ENCODE data around the gene PNPLA2.

The PNPLA2 gene

GRCh38 chr11:786235-787083, 32.3 kb upstream of the PNPLA2 start:
- DNase-seq = no peak

DNA sequence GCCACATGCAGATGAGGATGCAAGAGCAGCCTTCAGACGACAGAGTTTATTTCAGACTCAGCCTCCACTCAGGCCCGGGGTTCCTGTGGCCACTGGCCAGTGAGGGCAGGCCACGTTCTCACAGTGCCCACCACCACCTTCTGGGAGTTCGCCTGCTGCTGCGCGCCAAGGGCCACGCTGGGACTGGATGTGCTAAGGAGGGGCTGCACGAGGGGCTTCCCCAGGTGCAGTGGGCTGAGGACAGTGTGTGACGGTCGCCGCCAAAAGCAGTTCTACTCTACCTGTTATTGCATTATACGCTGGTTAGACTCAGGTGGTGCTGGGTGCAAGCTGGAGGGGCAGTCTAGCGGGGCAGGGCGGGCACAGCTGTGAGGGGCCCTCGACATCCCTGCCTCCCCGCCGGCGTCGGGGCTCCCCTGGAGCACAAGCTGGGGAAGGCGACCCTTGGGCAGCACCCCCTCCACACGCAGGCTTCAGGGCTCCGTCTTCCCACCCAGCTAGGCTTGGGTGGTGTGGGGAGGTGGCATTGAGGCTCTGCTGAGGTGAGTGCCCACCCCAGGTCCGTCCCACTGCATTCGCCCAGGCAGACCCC, 31.5 kb upstream of the PNPLA2 start:
- no peak for DNase-seq

DNA sequence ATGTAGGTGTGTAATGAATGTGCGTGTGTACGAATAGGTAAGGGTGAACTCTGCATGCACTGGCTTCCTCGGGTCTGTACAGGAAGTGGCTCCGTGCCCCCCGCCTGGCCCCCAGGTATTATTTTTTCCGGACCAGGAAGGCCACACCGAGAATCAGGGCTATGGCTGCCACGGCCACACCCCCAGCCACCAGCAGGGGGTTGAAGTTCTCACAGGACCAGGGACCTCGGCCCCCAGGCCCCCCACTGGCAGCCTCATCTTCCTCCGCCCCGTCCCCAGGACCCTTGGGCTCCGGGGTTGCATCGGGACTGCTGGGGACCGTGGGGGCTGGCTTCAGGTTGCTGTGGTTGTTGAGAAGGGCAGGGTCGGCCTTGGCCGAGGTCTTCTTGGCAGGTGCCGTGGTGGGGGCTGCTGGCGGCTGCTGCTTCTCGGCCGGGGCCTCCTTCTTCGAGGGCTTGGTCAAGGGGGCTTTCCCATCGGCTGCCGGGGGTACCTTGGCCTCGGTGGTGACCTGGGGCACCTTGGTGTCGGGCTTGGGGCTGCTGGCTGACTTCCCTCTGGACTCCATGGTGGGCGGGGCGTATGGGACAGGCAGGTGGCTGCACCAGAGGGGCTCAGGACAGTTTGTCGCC, 30.6 kb upstream of the PNPLA2 start:
- DNase-seq = no peak

- no peak for DNase-seq
Measured at GRCh38 chr11:788953-789940, 29.5 kb upstream of the PNPLA2 start.

GRCh38 chr11:789943-790342, 28.8 kb upstream of the PNPLA2 start, which contains the start of gene CEND1:
Gene CEND1, minus strand, starts transcription at chr11:790090. Its CDS starts 1,514 bp downstream, at chr11:788576.
- peak; percentile 52 for DNase-seq

- no peak for DNase-seq
Measured at GRCh38 chr11:790721-791564, 27.8 kb upstream of the PNPLA2 start.

DNA sequence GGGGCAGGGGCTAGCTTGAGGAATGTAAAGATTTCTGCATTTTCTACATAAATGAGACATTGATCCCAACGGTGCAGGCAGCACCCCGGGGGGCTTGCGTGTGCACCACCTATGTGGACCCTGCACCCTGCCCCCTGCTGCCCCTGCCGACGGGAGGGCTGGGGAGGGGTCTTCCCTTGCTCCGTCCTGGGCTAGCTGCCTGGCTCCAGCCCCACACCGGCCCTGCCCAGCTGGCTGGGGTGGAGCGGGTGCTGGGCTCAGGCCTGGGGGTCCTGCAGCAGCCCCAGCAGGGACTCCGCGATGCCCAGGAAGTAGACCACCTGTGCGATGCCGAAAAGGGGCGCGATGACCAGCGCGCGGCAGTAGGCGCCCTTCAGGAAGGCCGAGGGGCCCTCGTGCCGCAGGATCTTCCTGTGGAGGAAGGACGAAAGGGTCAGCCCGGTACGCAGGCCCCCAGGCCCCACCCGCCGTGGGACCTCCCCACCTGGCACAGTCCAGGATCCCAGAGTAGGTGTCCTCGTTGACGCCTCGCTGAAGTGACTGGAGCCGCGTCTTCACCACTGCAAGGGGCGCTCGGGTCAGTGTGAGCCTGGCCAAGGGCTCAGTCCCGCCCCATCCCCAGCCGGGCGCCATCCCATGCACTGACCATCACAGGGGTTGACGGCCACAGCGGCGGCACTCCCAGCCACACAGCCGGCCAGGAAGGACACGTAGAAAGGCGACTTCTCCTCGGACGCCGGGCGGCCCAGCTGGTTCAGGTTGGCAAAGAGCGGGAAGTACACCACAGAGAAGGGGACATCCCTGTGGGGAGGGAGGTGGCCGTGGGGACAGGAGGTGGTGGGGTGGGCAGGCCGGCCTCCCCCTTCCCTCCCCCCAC, 26.8 kb upstream of the PNPLA2 start:
- no peak for DNase-seq

GRCh38 chr11:792535-792821, 26.2 kb upstream of the PNPLA2 start:
- DNase-seq = no peak

DNA sequence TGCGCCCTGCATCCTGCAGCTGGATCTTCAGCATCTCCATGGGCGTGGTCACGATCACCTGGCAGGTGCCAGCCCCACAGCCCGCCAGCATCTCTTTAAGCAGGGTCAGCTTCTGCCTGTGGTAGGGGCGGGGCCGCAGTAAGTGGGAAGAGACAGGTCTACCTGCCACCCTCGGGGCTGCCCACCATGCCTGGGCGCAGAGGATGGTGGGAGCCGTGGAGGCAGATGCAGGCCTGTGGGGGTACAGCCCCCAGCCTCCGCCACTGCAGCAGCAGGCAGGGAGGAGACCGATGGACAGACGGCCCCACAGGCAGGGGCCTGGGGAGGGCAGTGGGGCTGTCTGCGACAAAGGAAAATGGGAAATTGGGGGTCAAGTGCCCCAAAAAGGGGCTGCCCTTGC, 25.8 kb upstream of the PNPLA2 start:
- DNase-seq = no peak

DNA sequence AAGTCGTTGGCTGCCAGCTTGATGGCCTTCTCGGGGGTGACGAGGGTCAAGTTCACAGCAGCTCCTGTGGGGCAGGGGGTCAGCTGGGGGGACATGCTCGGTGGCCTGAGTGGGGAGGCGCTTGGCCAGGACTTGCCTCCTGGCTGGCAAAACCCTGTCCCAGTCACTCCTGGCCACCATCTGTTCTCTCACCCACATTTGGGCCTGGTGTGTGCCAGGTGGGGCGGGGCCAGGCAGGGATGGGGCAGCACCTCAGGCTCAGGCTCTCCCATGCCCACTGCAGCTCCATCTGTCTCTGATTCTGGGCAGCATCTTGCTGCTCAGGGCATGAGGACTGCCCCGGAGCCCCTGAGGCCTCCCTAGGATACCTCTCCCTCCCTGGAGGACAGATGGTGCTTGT, 25.2 kb upstream of the PNPLA2 start:
- no peak for DNase-seq

DNA sequence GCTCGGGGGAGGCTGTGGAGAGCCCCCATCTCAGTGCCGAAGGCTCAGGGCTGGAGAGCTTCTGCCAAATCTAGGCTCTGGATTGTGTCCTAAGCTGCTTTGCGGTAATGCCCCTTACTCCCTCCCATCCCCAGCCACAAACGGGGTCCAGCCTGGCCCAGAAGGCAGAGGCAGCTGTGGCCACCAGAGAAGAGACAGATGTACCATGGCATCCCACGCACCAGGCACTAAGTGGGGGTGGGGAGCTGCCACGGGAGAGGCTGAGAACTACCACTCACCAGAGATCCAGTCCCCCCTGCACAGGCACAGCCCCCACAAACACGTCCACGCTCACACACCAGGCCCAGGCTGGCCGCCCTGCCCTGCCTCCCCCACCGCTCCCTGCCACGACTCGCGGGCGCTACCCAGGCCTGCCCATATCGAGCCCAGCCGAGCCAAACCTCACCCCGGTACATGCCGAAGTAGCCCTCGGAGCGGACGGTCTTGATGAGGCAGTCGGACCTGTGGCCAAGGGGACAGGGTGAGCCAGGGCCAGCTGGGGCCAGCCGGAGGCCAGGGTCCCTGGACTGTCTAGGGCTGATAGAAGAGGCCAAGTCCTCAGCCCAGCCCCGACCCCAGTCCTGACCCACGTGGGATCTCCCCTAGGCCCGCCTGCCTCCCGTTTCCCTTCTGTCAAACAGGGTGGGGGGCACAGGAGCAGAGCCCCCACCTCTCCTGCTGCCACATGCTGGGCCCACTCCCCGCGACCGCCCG, 24.5 kb upstream of the PNPLA2 start:
- no peak for DNase-seq

DNA sequence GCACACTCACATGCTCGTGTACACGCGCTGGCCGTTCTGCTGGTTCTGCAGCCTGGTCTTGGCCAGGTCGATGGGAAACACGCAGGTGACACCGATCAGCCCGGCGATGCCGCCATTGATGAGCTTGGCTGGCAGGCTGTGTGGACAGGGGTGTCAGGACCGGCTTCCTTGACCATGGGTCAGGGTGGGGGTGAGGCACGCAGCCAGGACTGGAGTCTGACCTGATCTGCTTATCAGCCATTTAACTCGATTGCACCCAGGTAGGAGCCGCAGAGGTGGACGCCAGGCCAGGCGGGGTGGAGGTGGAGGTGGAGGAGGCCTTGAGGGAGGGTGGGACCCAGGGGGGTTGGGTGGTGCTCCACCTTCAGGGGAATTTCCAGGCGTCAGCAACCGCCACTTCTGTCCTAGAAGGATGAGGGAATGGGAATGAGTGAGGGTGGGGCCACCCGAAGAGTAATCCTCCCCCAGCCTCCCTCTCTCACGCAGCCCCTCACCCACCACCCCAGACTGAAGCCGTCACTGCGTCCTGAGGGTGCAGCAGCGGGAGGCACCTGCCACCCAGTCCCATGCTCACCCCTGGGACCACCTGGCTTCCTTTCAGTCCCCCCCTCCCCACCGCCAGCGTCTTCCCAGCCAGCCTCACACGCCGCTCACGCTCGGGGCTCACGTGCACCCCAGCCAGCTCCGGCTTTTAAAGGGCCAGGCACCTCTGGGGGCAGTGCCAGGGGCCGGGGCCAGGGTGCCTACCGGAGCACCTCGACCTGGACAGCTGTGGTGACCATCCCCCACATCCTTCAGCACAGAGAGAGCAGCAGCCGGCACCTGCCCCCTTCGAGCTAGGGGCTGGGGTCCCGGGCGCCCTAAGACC, 23.7 kb upstream of the PNPLA2 start:
- no peak for DNase-seq

DNA sequence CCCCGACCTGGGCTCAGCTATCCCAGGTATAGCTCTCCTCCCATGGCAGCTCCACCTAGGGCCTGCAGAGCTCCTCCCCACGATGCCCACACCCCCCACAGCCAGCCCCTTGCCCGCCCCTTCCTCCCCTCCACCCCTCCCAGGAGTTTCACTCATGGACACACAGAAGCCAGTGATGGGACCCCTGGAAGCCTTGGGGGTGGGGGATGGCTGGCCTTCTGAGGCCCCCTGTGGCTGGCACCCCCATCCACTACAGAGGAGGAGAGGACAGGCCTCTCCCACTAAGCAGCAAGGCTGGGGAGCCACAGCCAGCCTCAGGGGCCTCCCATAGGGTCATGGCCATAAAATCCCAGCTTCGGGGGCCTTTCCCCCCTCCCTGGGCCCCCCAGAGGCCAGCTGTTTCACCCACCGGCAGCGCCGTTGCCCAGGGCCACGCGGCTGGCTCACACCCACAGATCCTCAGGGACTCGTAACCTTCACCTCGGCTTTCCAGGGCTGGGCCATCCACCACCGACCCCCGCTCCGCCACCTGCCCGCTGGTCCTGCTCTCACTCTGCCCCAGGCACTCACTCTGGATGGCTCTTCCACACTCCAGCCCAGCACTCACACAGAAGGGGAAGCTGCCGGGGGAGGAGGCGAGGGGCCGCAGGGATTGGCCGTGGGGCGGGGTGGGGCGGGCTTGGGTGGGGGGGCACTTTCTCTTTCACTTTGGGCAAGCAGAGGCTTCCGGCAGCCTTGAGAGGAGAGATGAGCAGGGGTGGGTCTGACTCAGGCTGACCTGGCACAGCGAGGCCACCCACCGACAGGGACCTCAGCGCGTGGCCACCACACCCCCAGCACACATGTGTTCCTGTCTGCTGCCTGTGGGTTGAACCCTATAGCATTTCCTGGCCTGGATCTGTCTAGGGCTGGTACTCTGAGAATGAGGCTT, 22.8 kb upstream of the PNPLA2 start:
- DNase-seq = peak; percentile 92

GRCh38 chr11:796565-797295, 22.0 kb upstream of the PNPLA2 start:
- DNase-seq = no peak

DNA sequence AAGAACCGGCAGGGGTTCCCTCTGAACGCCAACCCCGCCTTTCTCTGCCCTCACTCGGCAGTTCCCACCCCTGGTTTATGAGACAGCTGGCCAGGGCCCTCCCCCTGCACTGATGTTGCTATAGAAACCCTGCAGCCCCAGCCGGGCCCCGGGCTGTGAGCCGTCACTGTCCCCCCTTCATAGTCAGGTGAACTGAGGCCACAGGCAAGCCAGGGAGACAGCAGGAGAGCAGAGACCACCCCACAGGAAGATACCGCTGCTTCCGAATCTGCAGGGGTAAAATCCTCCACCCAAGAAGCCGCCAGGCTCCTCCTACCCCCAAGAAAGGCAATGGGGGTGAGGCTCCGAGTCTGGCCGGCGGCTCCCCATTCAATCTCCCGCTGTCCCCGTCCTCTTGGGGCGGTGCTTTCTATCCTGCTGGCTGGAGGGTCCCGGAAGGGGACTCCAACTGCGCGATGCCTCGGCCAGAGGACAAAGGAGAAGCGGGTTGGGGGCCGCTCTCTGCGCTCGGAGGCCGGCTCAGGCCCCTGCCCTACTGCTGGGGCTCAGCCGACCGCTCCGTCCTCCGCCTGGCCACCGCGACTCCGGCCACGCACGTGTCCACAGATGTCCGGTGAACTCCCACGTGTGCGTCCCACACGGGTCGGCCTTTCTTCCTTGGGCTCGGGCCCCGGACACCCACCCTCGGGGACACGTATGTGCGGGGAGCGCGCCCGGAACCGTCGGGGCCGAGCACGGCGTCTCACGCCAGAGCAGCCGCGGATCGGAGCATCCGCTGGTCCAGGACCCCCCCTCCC, 21.2 kb upstream of the PNPLA2 start:
- DNase-seq = peak; percentile 84

GRCh38 chr11:798093-798713, 20.5 kb upstream of the PNPLA2 start, which contains the start of gene SLC25A22:
Gene SLC25A22, minus strand, starts transcription at chr11:798281. Its CDS starts 3,275 bp downstream, at chr11:795006.
- peak; percentile 81 for DNase-seq
